HEK293T (cell line): ENCODE data around the gene SCNN1B.
"Not testable (repeated sequence)": the region's sequence is repeated elsewhere in the genome, so short reads cannot be mapped to it uniquely, and the experiment has no call there.

Experiments used
- ARNT ChIP-seq: fragments of 450-650 bp; IDR thresholded peaks from 2 replicates; pipeline ENCODE4 v1.6.1; 2017; ENCODE audit warnings: mild to moderate bottlenecking
- BHLHE40 ChIP-seq: fragments of 450-650 bp; IDR thresholded peaks from 2 replicates; pipeline ENCODE4 v1.6.1; 2016; ENCODE audit warnings: mild to moderate bottlenecking, moderate library complexity, borderline replicate concordance
- CTBP1 ChIP-seq: fragments of 450-650 bp; IDR thresholded peaks from 2 replicates; pipeline ENCODE4 v1.6.1; 2016; ENCODE audit warnings: borderline replicate concordance
- FOXK2 ChIP-seq: fragments of 450-650 bp; IDR thresholded peaks from 2 replicates; pipeline ENCODE4 v1.6.1; 2016; ENCODE audit warnings: mild to moderate bottlenecking
- FOXM1 ChIP-seq: fragments of 450-650 bp; IDR thresholded peaks from 2 replicates; pipeline ENCODE4 v1.6.1; 2017; ENCODE audit warnings: mild to moderate bottlenecking, borderline replicate concordance
- HDGF ChIP-seq: fragments of 450-650 bp; IDR thresholded peaks from 2 replicates; pipeline ENCODE4 v1.6.1; 2017; ENCODE audit warnings: antibody characterized with exemption, borderline replicate concordance
- SUZ12 ChIP-seq: fragments of 450-650 bp; IDR thresholded peaks from 2 replicates; pipeline ENCODE4 v1.6.1; 2016; ENCODE audit warnings: mild to moderate bottlenecking
- TARDBP ChIP-seq: fragments of 450-650 bp; IDR thresholded peaks from 2 replicates; pipeline ENCODE4 v1.6.1; 2016

- not testable (repeated sequence) for TF ChIP-seq BHLHE40, SUZ12, ARNT, FOXM1, FOXK2, HDGF, TARDBP, CTBP1
Observed at GRCh38 chr16:23381702-23382101, 79.6 kb downstream of the SCNN1B start.
